GM12892 (cell line): Measurements from ENCODE around the gene ZFHX2.

Experiments
- DNase-seq: peaks from one replicate; pipeline ENCODE4 v3.0.0; 2011; ENCODE audit not compliant: insufficient read length
- FAIRE-seq: peaks from 2 replicates; lab custom pipeline; 2011; peaks lifted over from hg19 to GRCh38; lab: Jason Lieb, UNC
- POLR2A ChIP-seq: IDR thresholded peaks from 2 replicates; pipeline ENCODE4 v1.6.1; 2011; ENCODE audit warnings: low read depth, low read length, control low read depth
- POLR2AphosphoS5 ChIP-seq: IDR thresholded peaks from 2 replicates; pipeline ENCODE4 v1.6.1; 2011; ENCODE audit warnings: low read depth, low read length, control low read depth
- TAF1 ChIP-seq: IDR thresholded peaks from 2 replicates; pipeline ENCODE4 v1.6.1; 2011; ENCODE audit warnings: low read depth, mild to moderate bottlenecking, control low read depth, low read length, borderline replicate concordance

The ZFHX2 gene

GRCh38 chr14:23520899-23521533 lies 30.5 kb downstream of the ZFHX2 start:
- no peak for FAIRE-seq

GRCh38 chr14:23518709-23519108 lies 32.9 kb downstream of the ZFHX2 start:
- FAIRE-seq, result no peak
- DNase-seq, result no peak
- TF ChIP-seq POLR2A (no peak), TAF1 (no peak), POLR2AphosphoS5 (no peak)

More at GRCh38 chr14:23520899-23521533, 30.5 kb downstream of the ZFHX2 start:
- no peak for DNase-seq
- TF ChIP-seq POLR2A, result no peak
- TF ChIP-seq POLR2AphosphoS5, result no peak
- no peak for TF ChIP-seq TAF1

GRCh38 chr14:23517650-23518326 lies 33.8 kb downstream of the ZFHX2 start:
- DNase-seq (no peak), FAIRE-seq (no peak)
- TF ChIP-seq POLR2AphosphoS5 (no peak), TAF1 (no peak), POLR2A (no peak)

- FAIRE-seq (no peak), DNase-seq (no peak)
- TF ChIP-seq POLR2A, result no peak
- no peak for TF ChIP-seq TAF1
- no peak for TF ChIP-seq POLR2AphosphoS5
Measured at GRCh38 chr14:23514644-23514957, 37.0 kb downstream of the ZFHX2 start.

GRCh38 chr14:23513818-23514643 lies 37.5 kb downstream of the ZFHX2 start:
- TF ChIP-seq POLR2AphosphoS5 (no peak), TAF1 (no peak), POLR2A (no peak)
- FAIRE-seq (no peak), DNase-seq (no peak)

GRCh38 chr14:23513005-23513817 lies 38.4 kb downstream of the ZFHX2 start:
- DNase-seq, result no peak
- TF ChIP-seq POLR2A, result no peak
- no peak for TF ChIP-seq TAF1
- TF ChIP-seq POLR2AphosphoS5, result no peak
- FAIRE-seq, result no peak

- DNase-seq (no peak), FAIRE-seq (no peak)
- no peak for TF ChIP-seq POLR2A
- TF ChIP-seq POLR2AphosphoS5, result no peak
- no peak for TF ChIP-seq TAF1
Measured at GRCh38 chr14:23512156-23512555, 39.4 kb downstream of the ZFHX2 start.

- FAIRE-seq (no peak), DNase-seq (no peak)
- TF ChIP-seq TAF1, result no peak
- no peak for TF ChIP-seq POLR2A
- no peak for TF ChIP-seq POLR2AphosphoS5
Measured at GRCh38 chr14:23494223-23494622, 57.3 kb downstream of the ZFHX2 start.

GRCh38 chr14:23492618-23493272 lies 58.8 kb downstream of the ZFHX2 start:
- TF ChIP-seq POLR2AphosphoS5 (no peak), POLR2A (no peak), TAF1 (no peak)
- no peak for FAIRE-seq
- no peak for DNase-seq

- TF ChIP-seq TAF1, result no peak
- no peak for TF ChIP-seq POLR2AphosphoS5
- no peak for TF ChIP-seq POLR2A
- FAIRE-seq (no peak), DNase-seq (no peak)
Measured at GRCh38 chr14:23487216-23487615, 64.3 kb downstream of the ZFHX2 start.

- TF ChIP-seq POLR2A, result no peak
- no peak for TF ChIP-seq POLR2AphosphoS5
- TF ChIP-seq TAF1, result no peak
- FAIRE-seq, result no peak
- no peak for DNase-seq
Measured at GRCh38 chr14:23486036-23486435, 65.5 kb downstream of the ZFHX2 start.
